Epithelial cell of esophagus (primary cell): ENCODE measurements around the gene SAMHD1.

Experiments
- DNase-seq: peaks from one replicate; pipeline ENCODE4 v3.0.0; 2010; ENCODE audit warnings: low read depth
- H3K4me3 ChIP-seq: 2 replicates; pipeline ENCODE4 v1.5.1; 2011; ENCODE audit warnings: mild to moderate bottlenecking, low read length, control low read depth
- TF ChIP-seq, protein P1 (sequence below): IDR thresholded peaks from 2 replicates; pipeline ENCODE4 v1.5.1; 2011; ENCODE audit warnings: low read depth, mild to moderate bottlenecking, low read length, control low read depth, inconsistent platforms; ENCODE audit not compliant: insufficient read depth; ENCODE audit errors: missing control alignments

Gene SAMHD1

GRCh38 chr20:36859282-36859555 is 92.3 kb downstream of the SAMHD1 start:
- TF ChIP-seq, protein P1, sequence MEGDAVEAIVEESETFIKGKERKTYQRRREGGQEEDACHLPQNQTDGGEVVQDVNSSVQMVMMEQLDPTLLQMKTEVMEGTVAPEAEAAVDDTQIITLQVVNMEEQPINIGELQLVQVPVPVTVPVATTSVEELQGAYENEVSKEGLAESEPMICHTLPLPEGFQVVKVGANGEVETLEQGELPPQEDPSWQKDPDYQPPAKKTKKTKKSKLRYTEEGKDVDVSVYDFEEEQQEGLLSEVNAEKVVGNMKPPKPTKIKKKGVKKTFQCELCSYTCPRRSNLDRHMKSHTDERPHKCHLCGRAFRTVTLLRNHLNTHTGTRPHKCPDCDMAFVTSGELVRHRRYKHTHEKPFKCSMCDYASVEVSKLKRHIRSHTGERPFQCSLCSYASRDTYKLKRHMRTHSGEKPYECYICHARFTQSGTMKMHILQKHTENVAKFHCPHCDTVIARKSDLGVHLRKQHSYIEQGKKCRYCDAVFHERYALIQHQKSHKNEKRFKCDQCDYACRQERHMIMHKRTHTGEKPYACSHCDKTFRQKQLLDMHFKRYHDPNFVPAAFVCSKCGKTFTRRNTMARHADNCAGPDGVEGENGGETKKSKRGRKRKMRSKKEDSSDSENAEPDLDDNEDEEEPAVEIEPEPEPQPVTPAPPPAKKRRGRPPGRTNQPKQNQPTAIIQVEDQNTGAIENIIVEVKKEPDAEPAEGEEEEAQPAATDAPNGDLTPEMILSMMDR, result no peak
- no peak for DNase-seq
- H3K4me3 ChIP-seq, result no peak overlapping the region

- peak; percentile 56 for DNase-seq
- no peak overlapping the region for H3K4me3 ChIP-seq
- TF ChIP-seq, protein P1, result no peak
Measured at GRCh38 chr20:36856691-36857635, 94.5 kb downstream of the SAMHD1 start.

DNA sequence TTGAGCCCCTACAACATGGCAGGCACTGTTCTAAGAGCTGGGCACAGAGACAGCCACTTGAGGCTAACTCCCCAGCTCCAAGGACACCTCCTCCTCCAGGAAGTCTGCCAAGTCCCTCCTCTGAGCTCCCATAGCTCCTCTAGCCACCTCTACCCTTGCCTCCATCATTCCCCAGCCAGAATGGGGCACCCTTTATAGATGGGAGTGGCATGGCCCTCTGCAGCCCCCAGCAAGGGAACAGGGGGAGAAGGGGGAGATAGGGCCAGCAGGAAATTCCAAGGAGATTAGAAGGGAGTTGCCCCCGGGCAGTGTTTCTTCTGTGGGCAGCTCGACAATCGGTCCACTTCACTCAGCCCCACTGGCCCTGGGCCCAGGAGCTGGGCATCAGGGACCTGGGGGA is 95.3 kb downstream of the SAMHD1 start:
- DNase-seq, result no peak
- TF ChIP-seq, protein P1, result no peak
- no peak overlapping the region for H3K4me3 ChIP-seq

DNA sequence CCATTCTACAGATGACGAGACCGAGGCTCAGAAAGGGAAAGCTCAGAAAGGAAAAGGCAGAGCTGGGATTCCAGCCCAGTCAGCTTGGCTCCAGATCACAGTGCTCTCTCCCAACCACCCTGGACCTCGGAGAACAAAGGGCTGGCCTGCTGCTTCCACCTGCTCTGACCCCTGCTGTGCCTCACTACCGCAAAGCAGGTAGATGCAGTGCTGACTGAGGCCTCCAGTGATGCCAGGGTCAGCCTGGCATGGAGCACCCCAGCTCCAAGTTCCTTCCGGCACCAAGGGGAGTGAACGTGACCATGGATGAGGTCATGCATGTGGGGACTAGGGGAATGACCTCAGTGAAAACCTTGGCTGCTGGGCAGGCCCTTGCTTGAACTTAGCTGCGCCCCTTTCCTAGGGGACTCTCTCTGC is 96.3 kb downstream of the SAMHD1 start:
- TF ChIP-seq, protein P1, result no peak
- no peak for DNase-seq
- H3K4me3 ChIP-seq, result no peak overlapping the region

- TF ChIP-seq, protein P1, result no peak
- peak; percentile 59 for DNase-seq
- no peak overlapping the region for H3K4me3 ChIP-seq
Measured at GRCh38 chr20:36854348-36855240, 96.9 kb downstream of the SAMHD1 start.

GRCh38 chr20:36852187-36852586 is 99.3 kb downstream of the SAMHD1 start:
- TF ChIP-seq, protein P1, result no peak
- no peak overlapping the region for H3K4me3 ChIP-seq
- no peak for DNase-seq
